Neural cell (in vitro differentiated cells): ENCODE results near the gene DNHD1. TPM values are rescaled to one million over a fixed set of nuclear protein-coding genes. Genes with fewer than 3 reads are reported as not detected.

Source experiments
- H2AFZ ChIP-seq: fragments of 200-600, 300-800 bp; sonication (generic), shearing (Covaris generic); 2 replicates; pipeline ENCODE4 v1.6.0; 2014; ENCODE audit warnings: low read depth, mild to moderate bottlenecking, antibody characterized with exemption, low read length, moderate library complexity
- H3F3A ChIP-seq: fragments of 200-600 bp; shearing (Covaris generic); 2 replicates; pipeline ENCODE4 v1.6.1; 2016; ENCODE audit warnings: mild to moderate bottlenecking, moderate library complexity, mixed read lengths, antibody characterized with exemption, low read length; ENCODE audit not compliant: insufficient read depth, poor library complexity, severe bottlenecking
- H3K27ac ChIP-seq: fragments of 200-600, 300-800 bp; sonication (generic), shearing (Covaris generic); 2 replicates; pipeline ENCODE4 v1.5.1; 2014; ENCODE audit warnings: mild to moderate bottlenecking, low read length, moderate library complexity
- H3K27me3 ChIP-seq: fragments of 300-800, 200-600 bp; sonication (generic), shearing (Covaris generic); 2 replicates; pipeline ENCODE4 v1.6.0; 2014; ENCODE audit warnings: mild to moderate bottlenecking, low read depth, low read length, moderate library complexity; ENCODE audit not compliant: insufficient read depth
- H3K36me3 ChIP-seq: fragments of 300-800, 200-600 bp; sonication (generic), shearing (Covaris generic); 2 replicates; pipeline ENCODE4 v1.5.1; 2014; ENCODE audit warnings: mild to moderate bottlenecking, antibody characterized with exemption, low read length, moderate library complexity; ENCODE audit not compliant: insufficient read depth
- H3K4me2 ChIP-seq: fragments of 300-800, 200-600 bp; sonication (generic), shearing (Covaris generic); 2 replicates; pipeline ENCODE4 v1.6.0; 2014; ENCODE audit warnings: mild to moderate bottlenecking, low read length
- H3K4me3 ChIP-seq: fragments of 300-800, 200-600 bp; sonication (generic), shearing (Covaris generic); 2 replicates; pipeline ENCODE4 v1.5.1; 2014; ENCODE audit warnings: mild to moderate bottlenecking, low read length, moderate library complexity
- H3K79me2 ChIP-seq: fragments of 200-600 bp; shearing (Covaris generic); replicated peaks from 2 replicates; pipeline ENCODE4 v1.6.0; 2014; ENCODE audit warnings: mild to moderate bottlenecking, low read length, moderate library complexity; ENCODE audit not compliant: insufficient read depth
- H3K9ac ChIP-seq: fragments of 300-800, 200-600 bp; sonication (generic), shearing (Covaris generic); 2 replicates; pipeline ENCODE4 v1.6.1; 2016; ENCODE audit warnings: mild to moderate bottlenecking, low read length, mixed read lengths
- H3K9me2 ChIP-seq: fragments of 200-600 bp; shearing (Covaris generic); 2 replicates; pipeline ENCODE4 v1.6.1; 2016; ENCODE audit warnings: mild to moderate bottlenecking, low read length, mixed read lengths; ENCODE audit not compliant: insufficient read depth
- H3K9me3 ChIP-seq: fragments of 200-600, 300-800 bp; sonication (generic), shearing (Covaris generic); 2 replicates; pipeline ENCODE4 v1.6.1; 2016; ENCODE audit warnings: mild to moderate bottlenecking, mixed run types, low read length, moderate library complexity, mixed read lengths
- H4K20me1 ChIP-seq: fragments of 200-600 bp; shearing (Covaris generic); 2 replicates; pipeline ENCODE4 v1.6.1; 2016; ENCODE audit warnings: mild to moderate bottlenecking, mixed run types; ENCODE audit not compliant: insufficient read depth
- EP300 ChIP-seq: fragments of 450-650 bp; conservative IDR thresholded peaks from 2 replicates; pipeline ENCODE4 v1.6.1; 2014; ENCODE audit warnings: antibody characterized with exemption, mild to moderate bottlenecking, moderate library complexity; ENCODE audit not compliant: poor library complexity, severe bottlenecking
- EZH2 ChIP-seq: fragments of 200-600, 300-800 bp; shearing (Covaris generic), sonication (generic); IDR thresholded peaks from 2 replicates; pipeline ENCODE4 v1.6.1; 2014; ENCODE audit warnings: antibody characterized with exemption, low read length, borderline replicate concordance, mild to moderate bottlenecking; ENCODE audit not compliant: insufficient read depth, poor library complexity, severe bottlenecking
- MXI1 ChIP-seq: fragments of 450-650 bp; conservative IDR thresholded peaks from 2 replicates; pipeline ENCODE4 v1.6.1; 2014; ENCODE audit warnings: antibody characterized with exemption, mild to moderate bottlenecking; ENCODE audit not compliant: poor library complexity, severe bottlenecking
- POLR2AphosphoS5 ChIP-seq: IDR thresholded peaks from 2 replicates; pipeline ENCODE4 v1.6.1; 2012
- RAD21 ChIP-seq: fragments of 450-650 bp; conservative IDR thresholded peaks from 2 replicates; pipeline ENCODE4 v1.6.1; 2014; ENCODE audit warnings: antibody characterized with exemption, mild to moderate bottlenecking, moderate library complexity
- REST ChIP-seq: IDR thresholded peaks from 2 replicates; pipeline ENCODE4 v1.6.1; 2012; ENCODE audit warnings: borderline replicate concordance
- SMC3 ChIP-seq: fragments of 450-650 bp; conservative IDR thresholded peaks from 2 replicates; pipeline ENCODE4 v1.6.1; 2014; ENCODE audit warnings: antibody characterized with exemption, mild to moderate bottlenecking, moderate library complexity; ENCODE audit not compliant: poor library complexity
- TAF1 ChIP-seq: IDR thresholded peaks from 2 replicates; pipeline ENCODE4 v1.6.1; 2012; ENCODE audit warnings: low read depth
- polyA plus RNA-seq: library from polyadenylated mRNA; depleted of rRNA; stranded (reverse); fragments of >200 nt; gene quantifications from 2 replicates; pipeline ENCODE4 v1.2.3, GENCODE V29; 2014
- TF ChIP-seq, protein P1 (sequence below): fragments of 450-650 bp; IDR thresholded peaks from 2 replicates; pipeline ENCODE4 v1.5.1; 2014; ENCODE audit warnings: antibody characterized with exemption, mild to moderate bottlenecking, moderate library complexity; ENCODE audit not compliant: poor library complexity, severe bottlenecking

The DNHD1 gene
- polyA plus RNA-seq, 1 donor from 2014 or later: 5.1 TPM

GRCh38 chr11:6457581-6458320, 39.3 kb upstream of the DNHD1 start:
- H3K9me2 ChIP-seq: no peaks in the 10 kb centered on the region
- H3K9ac ChIP-seq: no peak overlapping the region
- peaks cover 6% of the 10 kb centered on the region for H3K36me3 ChIP-seq
- H3K9me3 ChIP-seq: no peaks in the 10 kb centered on the region
- H3K4me2 ChIP-seq: no peak overlapping the region
- TF ChIP-seq RAD21 (no peak), MXI1 (no peak)
- TF ChIP-seq, protein P1, sequence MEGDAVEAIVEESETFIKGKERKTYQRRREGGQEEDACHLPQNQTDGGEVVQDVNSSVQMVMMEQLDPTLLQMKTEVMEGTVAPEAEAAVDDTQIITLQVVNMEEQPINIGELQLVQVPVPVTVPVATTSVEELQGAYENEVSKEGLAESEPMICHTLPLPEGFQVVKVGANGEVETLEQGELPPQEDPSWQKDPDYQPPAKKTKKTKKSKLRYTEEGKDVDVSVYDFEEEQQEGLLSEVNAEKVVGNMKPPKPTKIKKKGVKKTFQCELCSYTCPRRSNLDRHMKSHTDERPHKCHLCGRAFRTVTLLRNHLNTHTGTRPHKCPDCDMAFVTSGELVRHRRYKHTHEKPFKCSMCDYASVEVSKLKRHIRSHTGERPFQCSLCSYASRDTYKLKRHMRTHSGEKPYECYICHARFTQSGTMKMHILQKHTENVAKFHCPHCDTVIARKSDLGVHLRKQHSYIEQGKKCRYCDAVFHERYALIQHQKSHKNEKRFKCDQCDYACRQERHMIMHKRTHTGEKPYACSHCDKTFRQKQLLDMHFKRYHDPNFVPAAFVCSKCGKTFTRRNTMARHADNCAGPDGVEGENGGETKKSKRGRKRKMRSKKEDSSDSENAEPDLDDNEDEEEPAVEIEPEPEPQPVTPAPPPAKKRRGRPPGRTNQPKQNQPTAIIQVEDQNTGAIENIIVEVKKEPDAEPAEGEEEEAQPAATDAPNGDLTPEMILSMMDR: no peak
- no peaks in the 10 kb centered on the region for H3K79me2 ChIP-seq
- H3K4me3 ChIP-seq: no peak overlapping the region
- no peak overlapping the region for H2AFZ ChIP-seq
- H3F3A ChIP-seq: no peaks in the 10 kb centered on the region
- H3K27ac ChIP-seq: no peak overlapping the region
- no peaks in the 10 kb centered on the region for H3K27me3 ChIP-seq
- H4K20me1 ChIP-seq: no peaks in the 10 kb centered on the region

DNA sequence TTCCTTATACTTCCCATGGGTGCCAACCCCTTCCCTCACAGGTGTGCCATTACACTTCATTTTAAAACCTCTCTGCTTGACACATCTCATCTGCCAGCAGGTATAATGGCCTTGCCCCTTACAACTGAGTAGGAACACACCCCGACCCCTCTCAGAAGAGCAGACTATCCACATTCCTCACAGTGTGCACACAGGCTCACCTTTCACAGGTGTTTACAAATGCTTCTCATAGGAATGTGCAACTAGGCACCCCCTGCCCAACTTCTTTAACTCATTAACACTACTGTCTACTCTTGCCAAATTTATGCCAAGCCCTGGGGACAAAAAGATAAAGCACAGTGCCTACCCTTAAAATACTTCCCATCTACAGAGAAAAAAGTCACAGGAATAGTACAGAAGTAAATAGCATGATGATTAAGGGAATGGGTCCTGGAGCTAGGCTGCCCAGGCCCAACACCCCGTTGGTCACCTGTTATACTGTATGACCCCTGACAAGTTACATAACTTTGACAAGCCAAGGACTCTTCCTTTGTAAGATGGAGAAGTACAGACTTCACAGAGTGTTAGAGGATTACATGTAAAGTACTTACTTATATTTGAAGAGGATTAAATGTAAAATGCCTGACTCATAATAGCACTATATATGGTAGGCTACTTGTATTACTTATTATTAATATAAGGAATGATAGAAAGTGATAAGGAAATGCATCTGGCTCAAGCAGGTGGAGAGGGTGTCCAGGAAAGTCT, 38.6 kb upstream of the DNHD1 start:
- H3K27me3 ChIP-seq: no peaks in the 10 kb centered on the region
- no peaks in the 10 kb centered on the region for H3K9me2 ChIP-seq
- H3K9me3 ChIP-seq: no peaks in the 10 kb centered on the region
- H3K27ac ChIP-seq: no peak overlapping the region
- H4K20me1 ChIP-seq: no peaks in the 10 kb centered on the region
- H3K9ac ChIP-seq: no peak overlapping the region
- H2AFZ ChIP-seq: no peak overlapping the region
- TF ChIP-seq RAD21: no peak
- TF ChIP-seq TAF1: no peak
- TF ChIP-seq POLR2AphosphoS5: no peak
- no peak for TF ChIP-seq EZH2
- no peak for TF ChIP-seq EP300
- no peak for TF ChIP-seq REST
- TF ChIP-seq MXI1: no peak
- TF ChIP-seq SMC3: no peak
- TF ChIP-seq, protein P1: no peak
- no peak overlapping the region for H3K4me2 ChIP-seq
- H3K4me3 ChIP-seq: no peak overlapping the region
- no peaks in the 10 kb centered on the region for H3K79me2 ChIP-seq
- H3K36me3 ChIP-seq: peaks cover 6% of the 10 kb centered on the region
- H3F3A ChIP-seq: no peaks in the 10 kb centered on the region
